ENCODE results near the gene ARFRP1.

DNA sequence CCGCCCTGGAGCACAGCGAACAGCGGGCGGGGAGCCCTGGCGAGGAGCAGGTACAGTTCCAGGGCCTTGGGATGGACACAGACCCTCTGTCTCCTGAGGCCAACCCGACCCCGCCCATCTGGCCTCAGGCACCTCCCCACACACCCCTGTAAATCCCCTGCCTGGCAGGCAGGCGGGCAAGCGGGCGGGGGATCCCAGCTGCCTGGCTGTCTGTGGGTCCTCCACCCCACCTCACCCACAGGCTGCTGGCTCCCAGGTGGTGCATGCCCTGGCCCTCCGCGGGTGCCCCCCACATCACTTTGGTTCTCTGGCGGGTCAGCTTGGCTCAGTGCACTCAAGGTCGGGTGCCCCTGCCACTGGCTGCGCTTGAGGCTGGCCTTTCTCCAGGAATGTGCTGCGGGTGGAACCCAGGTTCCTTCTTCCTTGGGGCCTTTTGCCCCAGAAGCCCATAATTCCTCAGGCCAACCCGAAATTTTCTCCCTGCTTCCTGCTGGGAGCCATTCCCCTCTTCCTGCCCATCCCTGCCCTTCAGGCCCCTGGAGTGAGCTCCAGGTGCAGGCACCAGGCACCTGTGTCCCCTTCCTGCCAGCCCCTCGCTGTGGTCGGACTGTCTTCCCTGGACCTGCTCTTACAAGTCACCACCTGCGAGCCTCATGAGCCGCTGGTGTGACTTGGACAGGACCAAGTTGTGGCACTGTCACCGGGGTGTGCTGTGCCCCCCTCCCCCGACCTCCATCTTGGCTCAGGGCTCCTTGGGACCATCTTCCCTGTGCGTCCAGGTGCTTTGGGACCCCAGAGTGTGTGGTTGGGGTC, 16.7 kb downstream of the ARFRP1 start:
- TF ChIP-seq, protein P1, sequence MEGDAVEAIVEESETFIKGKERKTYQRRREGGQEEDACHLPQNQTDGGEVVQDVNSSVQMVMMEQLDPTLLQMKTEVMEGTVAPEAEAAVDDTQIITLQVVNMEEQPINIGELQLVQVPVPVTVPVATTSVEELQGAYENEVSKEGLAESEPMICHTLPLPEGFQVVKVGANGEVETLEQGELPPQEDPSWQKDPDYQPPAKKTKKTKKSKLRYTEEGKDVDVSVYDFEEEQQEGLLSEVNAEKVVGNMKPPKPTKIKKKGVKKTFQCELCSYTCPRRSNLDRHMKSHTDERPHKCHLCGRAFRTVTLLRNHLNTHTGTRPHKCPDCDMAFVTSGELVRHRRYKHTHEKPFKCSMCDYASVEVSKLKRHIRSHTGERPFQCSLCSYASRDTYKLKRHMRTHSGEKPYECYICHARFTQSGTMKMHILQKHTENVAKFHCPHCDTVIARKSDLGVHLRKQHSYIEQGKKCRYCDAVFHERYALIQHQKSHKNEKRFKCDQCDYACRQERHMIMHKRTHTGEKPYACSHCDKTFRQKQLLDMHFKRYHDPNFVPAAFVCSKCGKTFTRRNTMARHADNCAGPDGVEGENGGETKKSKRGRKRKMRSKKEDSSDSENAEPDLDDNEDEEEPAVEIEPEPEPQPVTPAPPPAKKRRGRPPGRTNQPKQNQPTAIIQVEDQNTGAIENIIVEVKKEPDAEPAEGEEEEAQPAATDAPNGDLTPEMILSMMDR (IDR thresholded peaks at IDR 0.05; ENCODE audit: insufficient read depth, low read length): no peak
- no peak for TF ChIP-seq POLR2AphosphoS5 (IDR thresholded peaks at IDR 0.05; ENCODE audit: low read depth)
- TF ChIP-seq, protein P2, sequence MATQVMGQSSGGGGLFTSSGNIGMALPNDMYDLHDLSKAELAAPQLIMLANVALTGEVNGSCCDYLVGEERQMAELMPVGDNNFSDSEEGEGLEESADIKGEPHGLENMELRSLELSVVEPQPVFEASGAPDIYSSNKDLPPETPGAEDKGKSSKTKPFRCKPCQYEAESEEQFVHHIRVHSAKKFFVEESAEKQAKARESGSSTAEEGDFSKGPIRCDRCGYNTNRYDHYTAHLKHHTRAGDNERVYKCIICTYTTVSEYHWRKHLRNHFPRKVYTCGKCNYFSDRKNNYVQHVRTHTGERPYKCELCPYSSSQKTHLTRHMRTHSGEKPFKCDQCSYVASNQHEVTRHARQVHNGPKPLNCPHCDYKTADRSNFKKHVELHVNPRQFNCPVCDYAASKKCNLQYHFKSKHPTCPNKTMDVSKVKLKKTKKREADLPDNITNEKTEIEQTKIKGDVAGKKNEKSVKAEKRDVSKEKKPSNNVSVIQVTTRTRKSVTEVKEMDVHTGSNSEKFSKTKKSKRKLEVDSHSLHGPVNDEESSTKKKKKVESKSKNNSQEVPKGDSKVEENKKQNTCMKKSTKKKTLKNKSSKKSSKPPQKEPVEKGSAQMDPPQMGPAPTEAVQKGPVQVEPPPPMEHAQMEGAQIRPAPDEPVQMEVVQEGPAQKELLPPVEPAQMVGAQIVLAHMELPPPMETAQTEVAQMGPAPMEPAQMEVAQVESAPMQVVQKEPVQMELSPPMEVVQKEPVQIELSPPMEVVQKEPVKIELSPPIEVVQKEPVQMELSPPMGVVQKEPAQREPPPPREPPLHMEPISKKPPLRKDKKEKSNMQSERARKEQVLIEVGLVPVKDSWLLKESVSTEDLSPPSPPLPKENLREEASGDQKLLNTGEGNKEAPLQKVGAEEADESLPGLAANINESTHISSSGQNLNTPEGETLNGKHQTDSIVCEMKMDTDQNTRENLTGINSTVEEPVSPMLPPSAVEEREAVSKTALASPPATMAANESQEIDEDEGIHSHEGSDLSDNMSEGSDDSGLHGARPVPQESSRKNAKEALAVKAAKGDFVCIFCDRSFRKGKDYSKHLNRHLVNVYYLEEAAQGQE (IDR thresholded peaks at IDR 0.05; ENCODE audit: insufficient replicate concordance, low read depth): no peak

Measured in HL-60 (cell line).